Neural progenitor cell (in vitro differentiated cells): ENCODE results near the gene ANXA6.

Experiments
- EZH2 ChIP-seq: fragments of 200-600 bp; sonication (generic); IDR thresholded peaks from 2 replicates; pipeline ENCODE4 v1.6.1; 2017; ENCODE audit warnings: antibody characterized with exemption, mild to moderate bottlenecking, moderate library complexity
- EZH2phosphoT487 ChIP-seq: fragments of 200-600 bp; sonication (generic); IDR thresholded peaks from 2 replicates; pipeline ENCODE4 v1.6.1; 2017; ENCODE audit warnings: antibody characterized with exemption
- TF ChIP-seq, protein P1 (sequence below): fragments of 200-600 bp; sonication (generic); IDR thresholded peaks from 2 replicates; pipeline ENCODE4 v1.5.1; 2017; ENCODE audit warnings: antibody characterized with exemption, mild to moderate bottlenecking

GRCh38 chr5:151157426-151158286, at the start of gene ANXA6:
- TF ChIP-seq, protein P1, sequence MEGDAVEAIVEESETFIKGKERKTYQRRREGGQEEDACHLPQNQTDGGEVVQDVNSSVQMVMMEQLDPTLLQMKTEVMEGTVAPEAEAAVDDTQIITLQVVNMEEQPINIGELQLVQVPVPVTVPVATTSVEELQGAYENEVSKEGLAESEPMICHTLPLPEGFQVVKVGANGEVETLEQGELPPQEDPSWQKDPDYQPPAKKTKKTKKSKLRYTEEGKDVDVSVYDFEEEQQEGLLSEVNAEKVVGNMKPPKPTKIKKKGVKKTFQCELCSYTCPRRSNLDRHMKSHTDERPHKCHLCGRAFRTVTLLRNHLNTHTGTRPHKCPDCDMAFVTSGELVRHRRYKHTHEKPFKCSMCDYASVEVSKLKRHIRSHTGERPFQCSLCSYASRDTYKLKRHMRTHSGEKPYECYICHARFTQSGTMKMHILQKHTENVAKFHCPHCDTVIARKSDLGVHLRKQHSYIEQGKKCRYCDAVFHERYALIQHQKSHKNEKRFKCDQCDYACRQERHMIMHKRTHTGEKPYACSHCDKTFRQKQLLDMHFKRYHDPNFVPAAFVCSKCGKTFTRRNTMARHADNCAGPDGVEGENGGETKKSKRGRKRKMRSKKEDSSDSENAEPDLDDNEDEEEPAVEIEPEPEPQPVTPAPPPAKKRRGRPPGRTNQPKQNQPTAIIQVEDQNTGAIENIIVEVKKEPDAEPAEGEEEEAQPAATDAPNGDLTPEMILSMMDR, result no peak
- no peak for TF ChIP-seq EZH2
- TF ChIP-seq EZH2phosphoT487, result no peak
